Right lobe of liver (tissue), 6 donors: Measurements from ENCODE around the gene RPS6KB1. TPM values are rescaled to one million over a fixed set of nuclear protein-coding genes. Genes with fewer than 3 reads are reported as not detected.
"Not testable (repeated sequence)": the region's sequence is repeated elsewhere in the genome, so short reads cannot be mapped to it uniquely, and the experiment has no call there.

Experiments
- ATAC-seq, 4 donors: fragments of 200-7000 bp; cut with Tn5 transposase; one replicate each; pipeline ENCODE4 v1.9.1; 2020; ENCODE audit warnings: mild to moderate bottlenecking in 4 of 4, moderate library complexity in 4 of 4
- DNase-seq, 3 donors: peaks; one replicate each; pipeline ENCODE4 v3.0.0-alpha.2; 2020
- H3K27ac ChIP-seq, 3 donors: fragments of 200-600 bp; one replicate each; pipeline ENCODE4 v1.8.0; 2022
- H3K27me3 ChIP-seq, 2 donors: fragments of 200-600 bp; one replicate each; pipeline ENCODE4 v1.8.0; 2022
- H3K36me3 ChIP-seq, 4 donors: fragments of 200-600 bp; sonication (generic) in 1 of 4; one replicate each; pipeline versions ENCODE4 v1.5.1 to v1.8.0; 2017 to 2022; ENCODE audit warnings: control low read depth in 1 of 4
- H3K4me1 ChIP-seq, 4 donors: fragments of 200-600 bp; sonication (generic) in 1 of 4; one replicate each; pipeline versions ENCODE4 v1.5.1 to v1.8.0; 2017 to 2022; ENCODE audit warnings: control low read depth in 1 of 4
- H3K4me3 ChIP-seq, 3 donors: fragments of 200-600 bp; one replicate each; pipeline ENCODE4 v1.8.0; 2022
- H3K9me3 ChIP-seq, 4 donors: fragments of 200-600 bp; sonication (generic) in 1 of 4; one replicate each; pipeline versions ENCODE4 v1.5.1 to v1.8.0; 2017 to 2022; ENCODE audit warnings: control low read depth in 1 of 4
- CTCF ChIP-seq, 4 donors: fragments of 200-600 bp in 3 of 4; fragments of 450-650 bp in 1 of 4; IDR thresholded peaks; one replicate each; pipeline versions ENCODE4 v1.5.1 to v1.8.0; 2016 to 2022; ENCODE audit warnings: antibody characterized with exemption in 4 of 4, mild to moderate bottlenecking in 2 of 4
- POLR2A ChIP-seq: fragments of 450-650 bp; IDR thresholded peaks from one replicate; pipeline ENCODE4 v1.6.1; 2017; ENCODE audit warnings: antibody characterized with exemption, mild to moderate bottlenecking
- WGBS: methylation state at CpG from one replicate; pipeline ENCODE4 v1.1.6; 2018; ENCODE audit warnings: low coverage, low lambda C conversion rate; ENCODE audit not compliant: insufficient coverage; ENCODE audit errors: missing lambda C conversion rate; 5-methylcytosine and 5-hydroxymethylcytosine counted together
- intact Hi-C, 2 donors: fragments of 100-400 bp; cut with DNase I; formaldehyde crosslinking; loops; one replicate each; pipeline versions ENCODE4 v1.11.2 to v1.14.1; 2022
- total RNA-seq, 6 experiments: library from RNA; depleted of rRNA in 2 of 6; stranded (reverse); fragments of >200 nt in 2 of 6; fragmentation: NEBNext Ultra II Directional in 3 of 6; extraction: Animal tissue kit (Norgen Biotek cat#: 25700) in 3 of 6; gene quantifications; one replicate each; pipeline versions ENCODE4 v1.1.0 to v1.2.4, GENCODE V29; 2016 to 2023
- donor health status: DM: no; HTN: yes; CAD: no.
- donor health status: DM: no; HTN: no; CAD: no.
- donor health status: DM: no; HTN: no; CAD: no.
- donor health status: DM: no; HTN: yes; CAD: no.
- donor health status: DM: no; HTN: yes; CAD: no.

RPS6KB1 gene
- total RNA-seq, 6 experiments from 2014 or later = 11.3 to 20.3 (median 14.8) TPM

- H3K9me3 ChIP-seq = no peaks in the 10 kb centered on the region
- H3K36me3 ChIP-seq = peaks cover 0 to 12% (median 0%) of the 10 kb centered on the region in 4 donors
- no peak for TF ChIP-seq CTCF (IDR thresholded peaks at IDR 0.05)
- TF ChIP-seq POLR2A = no peak
- no peaks in the 10 kb centered on the region for H3K27me3 ChIP-seq
- DNase-seq = no peak
- H3K27ac ChIP-seq = no peak overlapping the region
- no peak overlapping the region for H3K4me3 ChIP-seq
- WGBS = 73% methylated on average over 3 of the region's 3 CpGs
- intact Hi-C loops = no loop called here
- ATAC-seq = no peak
- no peaks in the 10 kb centered on the region for H3K4me1 ChIP-seq
Observed at GRCh38 chr17:59863616-59864015, 29.3 kb upstream of the RPS6KB1 start.

- Histone ChIP-seq H3K9me3 (no peaks in the 10 kb centered on the region), H3K27ac (no peak overlapping the region), H3K27me3 (no peaks in the 10 kb centered on the region), H3K4me3 (no peak overlapping the region), H3K36me3 (peaks cover 0 to 9% (median 0%) of the 10 kb centered on the region in 4 donors), H3K4me1 (peaks cover 0 to 7% (median 0%) of the 10 kb centered on the region in 4 donors)
- WGBS = 29% methylated on average over 1 of the region's 1 CpG
- TF ChIP-seq POLR2A (no peak), CTCF (IDR thresholded peaks at IDR 0.05) (no peak)
- intact Hi-C loops = no loop called here
- no peak for ATAC-seq
- DNase-seq = no peak
Observed at GRCh38 chr17:59869941-59870218, 23.0 kb upstream of the RPS6KB1 start.

- ATAC-seq (no peak), DNase-seq (no peak)
- intact Hi-C loops = no loop called here
- Histone ChIP-seq H3K36me3 (peaks cover 0 to 14% (median 0%) of the 10 kb centered on the region in 4 donors), H3K27ac (no peak overlapping the region), H3K4me1 (peaks cover 0 to 7% (median 0%) of the 10 kb centered on the region in 4 donors), H3K4me3 (no peak overlapping the region), H3K27me3 (no peaks in the 10 kb centered on the region), H3K9me3 (no peaks in the 10 kb centered on the region)
- WGBS = 85% methylated on average over 8 of the region's 8 CpGs
- no peak for TF ChIP-seq POLR2A
- no peak for TF ChIP-seq CTCF (IDR thresholded peaks at IDR 0.05)
Observed at GRCh38 chr17:59870482-59870881, 22.4 kb upstream of the RPS6KB1 start.

GRCh38 chr17:59872351-59872750 lies 20.6 kb upstream of the RPS6KB1 start:
- no peak for DNase-seq
- no peak for TF ChIP-seq POLR2A
- no peak for TF ChIP-seq CTCF (IDR thresholded peaks at IDR 0.05)
- no peaks in the 10 kb centered on the region for H3K9me3 ChIP-seq
- no peak for ATAC-seq
- H3K36me3 ChIP-seq = peaks cover 0 to 20% (median 0%) of the 10 kb centered on the region in 4 donors
- H3K27me3 ChIP-seq = no peaks in the 10 kb centered on the region
- no peak overlapping the region for H3K27ac ChIP-seq
- intact Hi-C loops = no loop called here
- peaks cover 0 to 7% (median 0%) of the 10 kb centered on the region in 4 donors for H3K4me1 ChIP-seq
- no peak overlapping the region for H3K4me3 ChIP-seq

GRCh38 chr17:59873414-59873813 lies 19.5 kb upstream of the RPS6KB1 start:
- ATAC-seq, intact Hi-C loops, H3K4me1 ChIP-seq, H3K9me3 ChIP-seq, H3K4me3 ChIP-seq, H3K27me3 ChIP-seq, H3K27ac ChIP-seq, DNase-seq: not testable (repeated sequence)
- 93% methylated on average over 4 of the region's 8 CpGs for WGBS
- peaks cover 0 to 20% (median 0%) of the 10 kb centered on the region in 4 donors for H3K36me3 ChIP-seq
